GM23338 (cell line): ENCODE data around the gene TPST2. TPM values are rescaled to one million over a fixed set of nuclear protein-coding genes. Genes with fewer than 3 reads are reported as not detected.

Experiments
- ATAC-seq: fragments of 200-7000 bp; cut with Tn5 transposase; 3 replicates; pipeline ENCODE4 v1.9.1; 2020
- DNase-seq: peaks from one replicate; pipeline ENCODE4 v3.0.0-alpha.2; 2015; ENCODE audit warnings: low spot score
- H2AFZ ChIP-seq: fragments of 200-600 bp; sonication (generic); 2 replicates; pipeline ENCODE4 v1.8.0; 2016; ENCODE audit warnings: antibody characterized with exemption, mild to moderate bottlenecking, moderate library complexity
- H3F3A ChIP-seq: fragments of 200-600 bp; sonication (generic); replicated peaks from 2 replicates; pipeline ENCODE4 v1.8.0; 2017; ENCODE audit warnings: antibody characterized with exemption, mixed run types, low read depth
- H3K27ac ChIP-seq: fragments of 200-600 bp; sonication (generic); 2 replicates; pipeline ENCODE4 v1.6.1; 2016; ENCODE audit warnings: low read depth
- H3K27me3 ChIP-seq: fragments of 200-600 bp; sonication (generic); 2 replicates; pipeline ENCODE4 v1.8.0; 2016; ENCODE audit warnings: mild to moderate bottlenecking, mixed run types, moderate library complexity; ENCODE audit not compliant: insufficient read depth
- H3K36me3 ChIP-seq: fragments of 200-600 bp; sonication (generic); 2 replicates; pipeline ENCODE4 v1.8.0; 2016; ENCODE audit warnings: mild to moderate bottlenecking; ENCODE audit not compliant: insufficient read depth
- H3K4me1 ChIP-seq: fragments of 200-600 bp; sonication (generic); 2 replicates; pipeline ENCODE4 v1.8.0; 2016; ENCODE audit warnings: mild to moderate bottlenecking, moderate library complexity; ENCODE audit not compliant: insufficient read depth
- H3K4me2 ChIP-seq: fragments of 200-600 bp; sonication (generic); 2 replicates; pipeline ENCODE4 v1.7.1; 2017; ENCODE audit warnings: mixed run types
- H3K4me3 ChIP-seq: fragments of 200-600 bp; sonication (generic); 2 replicates; pipeline ENCODE4 v1.6.1; 2016; ENCODE audit warnings: mixed run types
- H3K79me2 ChIP-seq: fragments of 200-600 bp; sonication (generic); replicated peaks from 2 replicates; pipeline ENCODE4 v1.8.0; 2017; ENCODE audit warnings: mild to moderate bottlenecking; ENCODE audit not compliant: insufficient read depth
- H3K9me2 ChIP-seq: fragments of 200-600 bp; sonication (generic); 2 replicates; pipeline ENCODE4 v1.8.0; 2017; ENCODE audit not compliant: insufficient read depth
- H4K20me1 ChIP-seq: fragments of 200-600 bp; sonication (generic); replicated peaks from 2 replicates; pipeline ENCODE4 v1.8.0; 2017; ENCODE audit warnings: mild to moderate bottlenecking; ENCODE audit not compliant: insufficient read depth
- H3K27ac Mint-ChIP-seq: 2 replicates; pipeline ENCODE4 v1.8.0; 2020; ENCODE audit warnings: inconsistent platforms, mild to moderate bottlenecking, moderate library complexity, mixed read lengths
- H3K27me3 Mint-ChIP-seq: 3 replicates; pipeline ENCODE4 v1.8.0; 2022; ENCODE audit warnings: low read depth, mild to moderate bottlenecking, moderate library complexity, mixed read lengths, inconsistent platforms; ENCODE audit not compliant: insufficient read depth, poor library complexity
- H3K36me3 Mint-ChIP-seq: 3 replicates; pipeline ENCODE4 v1.8.0; 2021; ENCODE audit warnings: low read depth, mild to moderate bottlenecking, inconsistent platforms, moderate library complexity, mixed read lengths
- H3K4me1 Mint-ChIP-seq: 3 replicates; pipeline ENCODE4 v1.8.0; 2020; ENCODE audit warnings: mild to moderate bottlenecking, inconsistent platforms, mixed read lengths
- H3K4me3 Mint-ChIP-seq: 3 replicates; pipeline ENCODE4 v1.8.0; 2021; ENCODE audit warnings: moderate library complexity, mild to moderate bottlenecking, inconsistent platforms, mixed read lengths
- H3K9me3 Mint-ChIP-seq: 3 replicates; pipeline ENCODE4 v1.8.0; 2020; ENCODE audit warnings: moderate library complexity, mild to moderate bottlenecking, inconsistent platforms, mixed read lengths
- CREB1 ChIP-seq: fragments of 250-450 bp; sonication (Bioruptor Pico); IDR thresholded peaks from 2 replicates; pipeline ENCODE4 v1.5.0; 2020; ENCODE audit warnings: low read depth, mild to moderate bottlenecking, moderate library complexity
- CTCF ChIP-seq, 2 experiments: fragments of 200-600 bp in 1 of 2; sonication (generic) in 1 of 2; conservative IDR thresholded peaks; 2 replicates each; pipeline versions ENCODE4 v1.5.1 to v1.6.1; 2016 to 2017; ENCODE audit warnings: antibody characterized with exemption in 2 of 2, low read depth in 2 of 2, mild to moderate bottlenecking in 2 of 2, moderate library complexity in 1 of 2
- ETS1 ChIP-seq: IDR thresholded peaks from 2 replicates; pipeline ENCODE4 v1.6.1; 2016; ENCODE audit warnings: antibody characterized with exemption
- EZH2 ChIP-seq: fragments of 200-600 bp; sonication (generic); IDR thresholded peaks from one replicate; pipeline ENCODE4 v1.8.0; 2017; ENCODE audit warnings: antibody characterized with exemption, mild to moderate bottlenecking, low read depth; ENCODE audit not compliant: unreplicated experiment
- EZH2phosphoT487 ChIP-seq: fragments of 200-600 bp; sonication (generic); IDR thresholded peaks from one replicate; pipeline ENCODE4 v1.8.1; 2018; ENCODE audit warnings: antibody characterized with exemption; ENCODE audit not compliant: unreplicated experiment
- NANOG ChIP-seq: IDR thresholded peaks from 2 replicates; pipeline ENCODE4 v1.6.1; 2016; ENCODE audit warnings: antibody characterized with exemption, borderline replicate concordance
- POLR2AphosphoS5 ChIP-seq: IDR thresholded peaks from 2 replicates; pipeline ENCODE4 v1.6.1; 2016; ENCODE audit warnings: antibody characterized with exemption, low read depth
- REST ChIP-seq: IDR thresholded peaks from one replicate; pipeline ENCODE4 v1.6.1; 2018; ENCODE audit warnings: antibody characterized with exemption; ENCODE audit not compliant: unreplicated experiment
- STAT1 ChIP-seq: IDR thresholded peaks from one replicate; pipeline ENCODE4 v1.6.1; 2016; ENCODE audit warnings: antibody characterized with exemption; ENCODE audit not compliant: unreplicated experiment
- ZNF331 ChIP-seq: fragments of 250-450 bp; sonication (Bioruptor Pico); IDR thresholded peaks from 2 replicates; pipeline ENCODE4 v1.5.0; 2020; ENCODE audit warnings: low read depth, mild to moderate bottlenecking, moderate library complexity
- ZNF462 ChIP-seq: fragments of 250-450 bp; sonication (Bioruptor Pico); IDR thresholded peaks from 2 replicates; pipeline ENCODE4 v1.5.0; 2020; ENCODE audit warnings: mild to moderate bottlenecking, moderate library complexity
- polyA plus RNA-seq: library from polyadenylated mRNA; unstranded; fragments of >200 nt; fragmentation: Nextera tagmentation; extraction: Ambion mirVana; gene quantifications from 2 replicates; pipeline ENCODE4 v1.2.1, GENCODE V29; 2016
- total RNA-seq: library from RNA; depleted of rRNA; stranded (reverse); fragments of >200 nt; shearing (Covaris generic); gene quantifications from 2 replicates; pipeline ENCODE4 v1.2.3, GENCODE V29; 2014

The TPST2 gene
- total and polyA plus RNA-seq, 2 experiments from 2014 or later: 37.9 to 127 TPM

GRCh38 chr22:26525946-26526564 is 63.9 kb downstream of the TPST2 start (continued):
- TF ChIP-seq ETS1: no peak

GRCh38 chr22:26524870-26525269 is 65.1 kb downstream of the TPST2 start:
- Mint-ChIP-seq H3K9me3 (no peaks in the 10 kb centered on the region), H3K27me3 (peaks cover 2% of the 10 kb centered on the region), H3K4me3 (no peak overlapping the region), H3K4me1 (no peaks in the 10 kb centered on the region), H3K36me3 (peaks cover 49% of the 10 kb centered on the region), H3K27ac (no peak overlapping the region)
- Histone ChIP-seq H3K9me2 (no peaks in the 10 kb centered on the region), H2AFZ (no peak overlapping the region), H3F3A (peaks cover 17% of the 10 kb centered on the region), H3K27ac (no peak overlapping the region), H3K4me2 (no peak overlapping the region), H3K79me2 (no peaks in the 10 kb centered on the region), H3K4me3 (no peak overlapping the region), H3K27me3 (no peaks in the 10 kb centered on the region), H4K20me1 (no peaks in the 10 kb centered on the region), H3K4me1 (no peaks in the 10 kb centered on the region), H3K36me3 (peaks cover 37% of the 10 kb centered on the region)
- ATAC-seq (no peak), DNase-seq (no peak)
- TF ChIP-seq POLR2AphosphoS5 (no peak), CTCF (conservative IDR thresholded peaks at IDR 0.05; ENCODE audit: low read depth in 2 of 2) (no peak), ZNF331 (CRISPR knock-in tag) (no peak), ZNF462 (CRISPR knock-in tag) (no peak), CREB1 (CRISPR knock-in tag) (no peak), NANOG (no peak), REST (no peak), ETS1 (no peak), EZH2 (no peak), EZH2phosphoT487 (no peak), STAT1 (no peak)
